CMK (cell line): ENCODE data around the gene EFHC1.
"Not testable (repeated sequence)": the region's sequence is repeated elsewhere in the genome, so short reads cannot be mapped to it uniquely, and the experiment has no call there.

Experiments
- DNase-seq: peaks from one replicate; pipeline ENCODE4 v3.0.0-alpha.2; 2010; ENCODE audit warnings: low read depth

EFHC1 gene

GRCh38 chr6:52419809-52420667, at the start of gene EFHC1:
Gene EFHC1 (plus strand): TSS chr6:52420342. CDS start chr6:52420411, 69 bp downstream.
- DNase-seq, result peak; percentile 92

- no peak for DNase-seq
These were observed 48.4 kb upstream of the EFHC1 start for GRCh38 chr6:52371656-52372191.

GRCh38 chr6:52373151-52373690, 46.9 kb upstream of the EFHC1 start:
- no peak for DNase-seq

- no peak for DNase-seq
These were observed 45.9 kb upstream of the EFHC1 start for GRCh38 chr6:52374247-52374646.

- no peak for DNase-seq
These were observed 44.2 kb upstream of the EFHC1 start for GRCh38 chr6:52375780-52376556.

GRCh38 chr6:52376763-52377162, 43.4 kb upstream of the EFHC1 start:
- no peak for DNase-seq

GRCh38 chr6:52377538-52378221, 42.5 kb upstream of the EFHC1 start:
- DNase-seq, result no peak

GRCh38 chr6:52381249-52381648, 38.9 kb upstream of the EFHC1 start:
- no peak for DNase-seq

- no peak for DNase-seq
These were observed 35.9 kb upstream of the EFHC1 start for GRCh38 chr6:52384145-52384766.

- no peak for DNase-seq
These were observed 35.1 kb upstream of the EFHC1 start for GRCh38 chr6:52385074-52385473.

GRCh38 chr6:52388119-52388518, 32.0 kb upstream of the EFHC1 start:
- not testable (repeated sequence) for DNase-seq

- DNase-seq, result no peak
These were observed 31.4 kb upstream of the EFHC1 start for GRCh38 chr6:52388790-52389189.

GRCh38 chr6:52389264-52389625, 30.9 kb upstream of the EFHC1 start:
- no peak for DNase-seq

GRCh38 chr6:52389626-52390360, 30.3 kb upstream of the EFHC1 start:
- no peak for DNase-seq

- DNase-seq, result no peak
These were observed 29.8 kb upstream of the EFHC1 start for GRCh38 chr6:52390361-52390727.

- DNase-seq, result no peak
These were observed 28.5 kb upstream of the EFHC1 start for GRCh38 chr6:52391599-52391998.

GRCh38 chr6:52392944-52393343, 27.2 kb upstream of the EFHC1 start:
- DNase-seq, result no peak

- no peak for DNase-seq
These were observed 26.4 kb upstream of the EFHC1 start for GRCh38 chr6:52393780-52394179.

- no peak for DNase-seq
These were observed 25.9 kb upstream of the EFHC1 start for GRCh38 chr6:52394251-52394666.

- no peak for DNase-seq
These were observed 24.2 kb upstream of the EFHC1 start for GRCh38 chr6:52395969-52396368.
